ENCODE results near the gene PKDREJ. TPM values are rescaled to one million over a fixed set of nuclear protein-coding genes. Genes with fewer than 3 reads are reported as not detected.

The PKDREJ gene
- total RNA-seq, 4 donors from 2014 or later, result 0.10 to 0.21 (median 0.11) TPM; not detected in 1

DNA sequence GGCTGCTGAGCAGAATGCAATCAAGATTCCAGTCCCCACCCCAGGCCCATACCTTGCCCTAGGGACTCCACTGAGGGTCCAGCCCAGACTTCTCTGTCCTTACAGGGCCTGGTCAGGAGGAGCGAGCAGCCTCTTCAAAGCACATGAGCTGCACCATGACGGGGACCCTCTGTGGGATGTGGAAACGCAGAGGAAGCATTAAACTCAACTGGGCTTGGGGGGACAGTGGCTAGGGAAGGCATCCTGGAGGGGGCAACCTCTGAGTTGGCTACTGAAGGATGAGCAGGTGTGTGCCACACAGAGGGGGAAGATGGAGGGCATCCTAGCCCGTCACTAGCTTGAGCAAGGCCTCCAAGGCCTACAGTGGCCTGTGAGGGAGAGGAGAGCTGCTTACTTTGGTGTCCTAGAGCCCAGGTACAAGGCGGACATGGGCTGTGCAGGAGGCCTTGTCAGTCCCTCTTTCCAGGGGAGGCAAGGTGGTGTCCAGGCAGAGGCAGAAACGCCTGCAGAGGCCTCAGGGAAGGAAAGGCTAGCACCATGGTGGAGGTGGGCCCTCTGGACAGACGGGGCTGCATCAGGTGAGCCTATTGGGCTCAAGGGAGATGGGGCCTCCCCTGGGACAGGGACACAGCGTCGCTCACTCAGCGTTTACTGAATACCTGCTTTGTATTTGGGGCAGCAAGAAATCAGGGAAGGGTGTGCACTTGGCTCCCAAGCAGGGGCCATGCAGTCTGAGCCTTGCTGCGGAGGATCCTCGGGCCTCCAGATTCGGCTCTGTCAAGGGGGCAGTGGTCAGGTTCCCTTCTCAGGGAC lies 18.9 kb upstream of the PKDREJ start:
- no peaks in the 10 kb centered on the region for H3K4me1 ChIP-seq
- no peak for DNase-seq
- peaks cover 28 to 58% of the 10 kb centered on the region in 2 donors for H3K36me3 ChIP-seq
- H3K27ac ChIP-seq, result no peak overlapping the region
- H3K4me3 ChIP-seq (replicated peaks in 1 of 3), result no peak overlapping the region
- 94 to 97% methylated on average over 12 to 13 of the region's 13 CpGs for WGBS, 2 donors
- H3K9me3 ChIP-seq, result no peaks in the 10 kb centered on the region
- TF ChIP-seq POLR2A (IDR thresholded peaks at IDR 0.05) (no peak), CTCF (IDR thresholded peaks at IDR 0.05) (no peak)
- intact Hi-C loops (cut with DNase I), result no loop called here
- no peaks in the 10 kb centered on the region for H3K27me3 ChIP-seq

DNA sequence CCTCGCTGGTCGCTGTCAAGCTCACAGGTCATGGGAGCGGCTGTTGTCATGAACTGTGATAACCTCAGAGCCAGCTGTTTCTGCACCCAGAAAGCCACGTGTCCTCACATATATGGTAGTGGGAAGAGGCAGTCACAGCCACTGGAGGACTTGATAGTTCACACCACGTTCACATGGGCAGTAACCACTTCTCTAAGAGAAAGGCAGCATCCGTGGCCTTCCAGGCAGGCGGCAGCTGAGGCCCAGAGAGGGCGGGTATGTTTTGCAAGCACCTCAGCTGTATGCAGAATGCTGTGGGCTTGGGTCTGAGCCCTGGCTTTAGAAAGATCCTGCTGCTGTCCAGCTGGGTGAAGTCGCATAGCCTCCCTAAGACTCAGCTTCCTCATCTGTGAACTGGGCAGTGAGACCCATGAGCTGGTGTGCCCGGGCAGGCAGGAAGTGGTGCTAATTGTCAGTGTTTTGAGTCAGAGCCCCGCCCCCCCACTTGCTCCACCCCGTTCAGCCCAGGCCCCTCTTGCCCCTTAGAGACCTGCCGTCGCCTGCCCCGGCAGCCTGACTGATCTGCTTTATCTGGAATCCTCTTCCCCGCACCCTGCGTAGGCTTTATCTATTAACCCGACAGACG lies 18.0 kb upstream of the PKDREJ start:
- 81 to 88% methylated on average over 17 to 19 of the region's 19 CpGs for WGBS, 2 donors
- H3K36me3 ChIP-seq, result peaks cover 25 to 55% of the 10 kb centered on the region in 2 donors

GRCh38 chr22:46280063-46280817 lies 17.1 kb upstream of the PKDREJ start:
- Histone ChIP-seq H3K27ac (no peak overlapping the region), H3K27me3 (no peaks in the 10 kb centered on the region), H3K4me1 (no peaks in the 10 kb centered on the region), H3K9me3 (no peaks in the 10 kb centered on the region), H3K36me3 (peaks cover 26 to 55% of the 10 kb centered on the region in 2 donors), H3K4me3 (replicated peaks in 1 of 3) (no peak overlapping the region)
- no peak for DNase-seq
- intact Hi-C loops (cut with DNase I), result no loop called here
- TF ChIP-seq POLR2A (IDR thresholded peaks at IDR 0.05), result no peak
- no peak for TF ChIP-seq CTCF (IDR thresholded peaks at IDR 0.05)
- WGBS, 2 donors, result 95 to 97% methylated on average over 5 to 10 of the region's 12 CpGs

More for the DNA sequence above, 18.0 kb upstream of the PKDREJ start:
- intact Hi-C loops (cut with DNase I), result no loop called here
- H3K27me3 ChIP-seq, result no peaks in the 10 kb centered on the region
- H3K9me3 ChIP-seq, result no peaks in the 10 kb centered on the region
- H3K27ac ChIP-seq, result no peak overlapping the region
- H3K4me1 ChIP-seq, result no peaks in the 10 kb centered on the region
- no peak overlapping the region for H3K4me3 ChIP-seq (replicated peaks in 1 of 3)
- DNase-seq, result no peak
- TF ChIP-seq POLR2A (IDR thresholded peaks at IDR 0.05) (no peak), CTCF (IDR thresholded peaks at IDR 0.05) (no peak)

DNA sequence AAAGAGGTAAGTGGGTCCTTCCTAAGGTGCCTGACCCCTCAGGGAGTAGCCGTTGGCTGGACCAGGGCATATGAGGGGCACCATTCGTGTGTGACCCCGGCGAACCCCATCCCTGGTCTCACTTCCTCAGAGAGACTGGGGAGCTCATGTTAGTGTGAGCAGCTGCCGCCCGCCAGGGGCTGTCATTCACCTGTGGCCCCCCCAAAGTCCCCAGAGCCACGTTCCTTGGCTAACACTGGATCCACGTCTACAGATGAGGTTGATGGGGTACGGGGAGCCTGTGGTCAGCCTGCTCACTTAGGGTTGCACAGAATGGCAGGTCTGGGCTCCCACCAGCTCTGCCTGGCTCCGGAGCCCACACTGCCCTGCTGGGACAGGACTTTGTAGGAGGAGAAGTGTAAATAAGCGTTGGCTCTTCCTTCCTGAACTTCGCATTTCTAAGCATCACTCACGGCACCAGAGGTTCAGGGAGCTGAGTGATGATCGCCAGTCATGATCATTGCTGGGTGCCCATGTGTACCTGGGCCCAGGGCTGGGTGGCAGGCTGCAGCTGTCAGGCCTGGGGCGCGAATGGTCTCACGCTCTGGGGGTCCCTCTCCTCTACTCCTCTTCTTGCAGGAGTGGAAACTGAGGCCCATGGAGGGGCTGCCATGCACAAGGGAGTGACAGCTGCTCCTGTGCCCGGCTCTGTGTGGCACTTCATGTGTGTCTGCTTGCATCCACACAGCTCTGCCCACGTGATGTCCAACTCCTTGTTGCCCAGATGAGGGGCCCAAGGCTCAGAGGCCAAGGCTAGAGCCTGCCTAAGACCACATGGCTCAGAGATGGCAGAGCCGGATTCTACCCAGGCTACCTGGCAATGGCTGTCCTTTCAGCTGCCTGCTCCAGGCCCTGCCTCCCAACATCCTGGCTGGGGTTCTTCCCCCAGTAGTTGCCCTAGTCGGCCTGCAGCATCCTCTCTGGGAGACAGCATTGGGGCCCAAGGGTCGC lies 15.8 kb upstream of the PKDREJ start:
- H3K36me3 ChIP-seq, result peaks cover 25 to 53% of the 10 kb centered on the region in 2 donors

More for the DNA sequence above, 15.8 kb upstream of the PKDREJ start:
- intact Hi-C loops (cut with DNase I), result no loop called here
- no peaks in the 10 kb centered on the region for H3K4me1 ChIP-seq
- no peak overlapping the region for H3K4me3 ChIP-seq (replicated peaks in 1 of 3)
- no peak for DNase-seq
- no peaks in the 10 kb centered on the region for H3K27me3 ChIP-seq
- TF ChIP-seq CTCF (IDR thresholded peaks at IDR 0.05) (no peak), POLR2A (IDR thresholded peaks at IDR 0.05) (no peak)
- H3K9me3 ChIP-seq, result no peaks in the 10 kb centered on the region
- H3K27ac ChIP-seq, result no peak overlapping the region
- 88 to 95% methylated on average over 14 to 18 of the region's 22 CpGs for WGBS, 2 donors

All from thyroid gland (tissue), 4 donors.